A549 (cell line): ENCODE measurements around the gene NBEAL2. TPM values are rescaled to one million over a fixed set of nuclear protein-coding genes. Genes with fewer than 3 reads are reported as not detected.

ENCODE experiments used
- ATAC-seq, 2 experiments: fragments of 200-7000 bp in 1 of 2; fragments of >200 bp in 1 of 2; cut with Nextera tagmentation in 1 of 2; cut with Tn5 transposase in 1 of 2; 3 replicates each; pipeline versions ENCODE4 v1.8.0 to v1.9.1; 2018 to 2020; ENCODE audit warnings: mild to moderate bottlenecking in 1 of 2, moderate library complexity in 1 of 2
- CTCF ChIA-PET: fragments of 300-600 bp; sonication (Branson Sonifier 250); formaldehyde crosslinking; extraction: SDS; loops from one replicate; lab custom pipeline; 2021; ENCODE audit warnings: antibody characterized with exemption, inconsistent platforms; lab: Yijun Ruan, JAX
- POLR2A ChIA-PET: fragments of 350-600 bp; formaldehyde crosslinking; extraction: SDS; loops from one replicate; lab custom pipeline; 2021; ENCODE audit warnings: antibody characterized with exemption, inconsistent platforms; lab: Yijun Ruan, JAX
- DNase-seq, 2 experiments: peaks; one replicate each; pipeline versions ENCODE4 v3.0.0 to v3.0.0-alpha.2; 2011 to 2016; ENCODE audit warnings: low read depth in 1 of 2, low spot score in 1 of 2
- FAIRE-seq: peaks from 2 replicates; lab custom pipeline; 2011; peaks lifted over from hg19 to GRCh38; lab: Jason Lieb, UNC
- H3K27ac ChIP-seq, 2 experiments: fragments of >200 bp; sonication (Bioruptor Twin); formaldehyde crosslinking; 3 replicates each; pipeline ENCODE4 v1.5.1; 2016 to 2017
- H3K4me1 ChIP-seq: fragments of >200 bp; sonication (Bioruptor Twin); formaldehyde crosslinking; 3 replicates; pipeline ENCODE4 v1.6.1; 2016
- H3K4me2 ChIP-seq: fragments of >200 bp; sonication (Bioruptor Twin); formaldehyde crosslinking; 3 replicates; pipeline ENCODE4 v1.6.1; 2016
- H3K4me3 ChIP-seq: fragments of >200 bp; sonication (Bioruptor Twin); formaldehyde crosslinking; 3 replicates; pipeline ENCODE4 v1.5.1; 2016
- H3K9me3 ChIP-seq: fragments of >200 bp; sonication (Bioruptor Twin); formaldehyde crosslinking; 3 replicates; pipeline ENCODE4 v1.6.1; 2016
- BHLHE40 ChIP-seq: IDR thresholded peaks from 2 replicates; pipeline ENCODE4 v1.6.1; 2012; ENCODE audit warnings: low read depth, low read length, inconsistent platforms
- ESRRA ChIP-seq: fragments of 150-350 bp; IDR thresholded peaks from 2 replicates; pipeline ENCODE4 v1.6.1; 2014; ENCODE audit warnings: mild to moderate bottlenecking, low read length, borderline replicate concordance
- FOSB ChIP-seq: fragments of 250-450 bp; sonication (Bioruptor Pico); IDR thresholded peaks from 2 replicates; pipeline ENCODE4 v1.5.0; 2020; ENCODE audit warnings: mild to moderate bottlenecking, moderate library complexity
- FOSL2 ChIP-seq, 2 experiments: fragments of 450-650 bp in 1 of 2; fragments of >200 bp in 1 of 2; sonication (Bioruptor Twin) in 1 of 2; formaldehyde crosslinking; IDR thresholded peaks; 2 replicates each; pipeline versions ENCODE4 v1.5.0 to v1.6.1; 2016 to 2020; ENCODE audit warnings: mild to moderate bottlenecking in 1 of 2, moderate library complexity in 1 of 2
- FOXS1 ChIP-seq: fragments of 250-450 bp; sonication (Bioruptor Pico); IDR thresholded peaks from 2 replicates; pipeline ENCODE4 v1.5.0; 2020; ENCODE audit warnings: mild to moderate bottlenecking, moderate library complexity
- GATA3 ChIP-seq: IDR thresholded peaks from 2 replicates; pipeline ENCODE4 v1.6.1; 2012; ENCODE audit warnings: borderline replicate concordance
- HOXA7 ChIP-seq: fragments of 250-450 bp; sonication (Bioruptor Pico); IDR thresholded peaks from 2 replicates; pipeline ENCODE4 v1.5.0; 2020; ENCODE audit warnings: mild to moderate bottlenecking, moderate library complexity
- JUNB ChIP-seq: fragments of >200 bp; sonication (Bioruptor Twin); formaldehyde crosslinking; IDR thresholded peaks from 2 replicates; pipeline ENCODE4 v1.6.1; 2016
- PHF8 ChIP-seq: fragments of 200-600 bp; sonication (generic); IDR thresholded peaks from 2 replicates; pipeline ENCODE4 v1.6.1; 2016; ENCODE audit warnings: low read depth, mild to moderate bottlenecking, antibody characterized with exemption, moderate library complexity, borderline replicate concordance
- RAD21 ChIP-seq, 2 experiments: fragments of >200 bp in 1 of 2; sonication (Bioruptor Twin) in 1 of 2; formaldehyde crosslinking in 1 of 2; IDR thresholded peaks in 1 of 2; conservative IDR thresholded peaks in 1 of 2; 2 replicates in 1 of 2; 3 replicates in 1 of 2; pipeline ENCODE4 v1.6.1; 2012 to 2018; ENCODE audit warnings: inconsistent platforms in 1 of 2
- RARB ChIP-seq: fragments of 250-450 bp; sonication (Bioruptor Pico); IDR thresholded peaks from 2 replicates; pipeline ENCODE4 v1.8.0; 2021; ENCODE audit warnings: mild to moderate bottlenecking, moderate library complexity
- RCOR1 ChIP-seq: fragments of 150-350 bp; IDR thresholded peaks from 2 replicates; pipeline ENCODE4 v1.6.1; 2014; ENCODE audit warnings: antibody characterized with exemption, low read length, low read depth
- RNF2 ChIP-seq: fragments of 200-600 bp; sonication (generic); IDR thresholded peaks from 2 replicates; pipeline ENCODE4 v1.6.1; 2016; ENCODE audit warnings: low read depth, mild to moderate bottlenecking, antibody characterized with exemption, moderate library complexity, borderline replicate concordance
- SMC3 ChIP-seq: fragments of >200 bp; sonication (Bioruptor Twin); formaldehyde crosslinking; IDR thresholded peaks from 3 replicates; pipeline ENCODE4 v1.6.1; 2018; ENCODE audit warnings: inconsistent platforms
- SREBF2 ChIP-seq: fragments of 450-650 bp; IDR thresholded peaks from 2 replicates; pipeline ENCODE4 v1.6.1; 2014; ENCODE audit warnings: mild to moderate bottlenecking, moderate library complexity
- ZFP36 ChIP-seq: fragments of 450-650 bp; IDR thresholded peaks from 2 replicates; pipeline ENCODE4 v1.6.1; 2014; ENCODE audit warnings: borderline replicate concordance; ENCODE audit not compliant: partially characterized antibody
- ZNF302 ChIP-seq: fragments of 250-450 bp; sonication (Bioruptor Pico); IDR thresholded peaks from 2 replicates; pipeline ENCODE4 v1.9.0; 2021; ENCODE audit warnings: inconsistent platforms, mild to moderate bottlenecking, moderate library complexity
- WGBS: methylation state at CpG from one replicate; pipeline ENCODE4 v1.1.6; 2017; ENCODE audit errors: missing lambda C conversion rate; 5-methylcytosine and 5-hydroxymethylcytosine counted together
- polyA plus RNA-seq, 4 experiments: library from polyadenylated mRNA; depleted of rRNA in 3 of 4; stranded (reverse); fragments of >200 nt; fragmentation: RNase III in 1 of 4; extraction: RNeasy Plus Mini Kit Qiagen cat#74134 plus additional on column Dnase treatment in 1 of 4; gene quantifications; 2 replicates in 3 of 4; 3 replicates in 1 of 4; pipeline ENCODE4 v1.2.3, GENCODE V29; 2011 to 2017
- TF ChIP-seq, protein P1 (sequence below): fragments of 250-450 bp; sonication (Bioruptor Pico); IDR thresholded peaks from 2 replicates; pipeline ENCODE4 v1.5.0; 2021; ENCODE audit warnings: mild to moderate bottlenecking, moderate library complexity, borderline replicate concordance
- TF ChIP-seq, protein P2 (sequence below): fragments of 450-650 bp; IDR thresholded peaks from 2 replicates; pipeline ENCODE4 v1.6.1; 2014; ENCODE audit warnings: antibody characterized with exemption
- TF ChIP-seq, protein P3 (sequence below): fragments of 200-600 bp; sonication (generic); IDR thresholded peaks from 2 replicates; pipeline ENCODE4 v1.6.1; 2016; ENCODE audit warnings: antibody characterized with exemption, mild to moderate bottlenecking, moderate library complexity
- TF ChIP-seq, protein P4 (sequence below): IDR thresholded peaks from 2 replicates; pipeline ENCODE4 v1.6.1; 2012

The NBEAL2 gene
- polyA plus RNA-seq, 2 of the 4 experiments (the other 2 are of a cell fraction) = 9.6 to 47.3 TPM

DNA sequence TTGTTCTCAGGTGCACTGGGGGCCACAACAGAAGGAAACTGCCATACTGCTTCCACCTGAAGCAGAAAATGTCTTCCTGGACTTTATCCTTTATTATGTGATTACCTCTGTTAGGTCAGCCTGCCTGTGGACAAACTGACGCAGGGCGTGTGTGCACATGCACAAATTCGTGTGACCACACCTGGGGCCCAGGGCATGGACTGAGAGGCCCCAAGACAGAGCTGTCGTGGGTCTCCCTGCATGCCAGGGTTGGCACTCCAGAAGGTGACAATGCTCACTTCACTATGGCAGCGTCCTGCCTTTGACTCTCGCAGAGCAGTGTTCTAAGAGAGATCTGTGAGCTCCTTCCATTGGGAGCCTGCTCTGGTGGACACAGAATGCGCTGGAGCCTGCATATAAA is 37.4 kb upstream of the NBEAL2 start:
- H3K9me3 ChIP-seq = no peaks in the 10 kb centered on the region
- ATAC-seq (no peak), FAIRE-seq (no peak), DNase-seq (no peak)
- TF ChIP-seq, protein P1, sequence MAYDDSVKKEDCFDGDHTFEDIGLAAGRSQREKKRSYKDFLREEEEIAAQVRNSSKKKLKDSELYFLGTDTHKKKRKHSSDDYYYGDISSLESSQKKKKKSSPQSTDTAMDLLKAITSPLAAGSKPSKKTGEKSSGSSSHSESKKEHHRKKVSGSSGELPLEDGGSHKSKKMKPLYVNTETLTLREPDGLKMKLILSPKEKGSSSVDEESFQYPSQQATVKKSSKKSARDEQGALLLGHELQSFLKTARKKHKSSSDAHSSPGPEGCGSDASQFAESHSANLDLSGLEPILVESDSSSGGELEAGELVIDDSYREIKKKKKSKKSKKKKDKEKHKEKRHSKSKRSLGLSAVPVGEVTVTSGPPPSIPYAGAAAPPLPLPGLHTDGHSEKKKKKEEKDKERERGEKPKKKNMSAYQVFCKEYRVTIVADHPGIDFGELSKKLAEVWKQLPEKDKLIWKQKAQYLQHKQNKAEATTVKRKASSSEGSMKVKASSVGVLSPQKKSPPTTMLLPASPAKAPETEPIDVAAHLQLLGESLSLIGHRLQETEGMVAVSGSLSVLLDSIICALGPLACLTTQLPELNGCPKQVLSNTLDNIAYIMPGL (CRISPR knock-in tag) = no peak
- TF ChIP-seq HOXA7 (CRISPR knock-in tag) (no peak), SMC3 (no peak), SREBF2 (no peak)
- ChIA-PET CTCF (interaction anchor here (5.4 kb wide), 1 partner anchor 19 kb away, joined by 32 read pairs; no protein-coding TSS in a partner anchor), POLR2A (no interaction called here)
- peaks cover 74% of the 10 kb centered on the region for H3K4me1 ChIP-seq
- no peak overlapping the region for H3K4me3 ChIP-seq
- H3K27ac ChIP-seq = peak overlapping the region; percentile 90 to 97
- 95% methylated on average over 7 of the region's 7 CpGs for WGBS
- H3K4me2 ChIP-seq = peak overlapping the region; percentile 87

DNA sequence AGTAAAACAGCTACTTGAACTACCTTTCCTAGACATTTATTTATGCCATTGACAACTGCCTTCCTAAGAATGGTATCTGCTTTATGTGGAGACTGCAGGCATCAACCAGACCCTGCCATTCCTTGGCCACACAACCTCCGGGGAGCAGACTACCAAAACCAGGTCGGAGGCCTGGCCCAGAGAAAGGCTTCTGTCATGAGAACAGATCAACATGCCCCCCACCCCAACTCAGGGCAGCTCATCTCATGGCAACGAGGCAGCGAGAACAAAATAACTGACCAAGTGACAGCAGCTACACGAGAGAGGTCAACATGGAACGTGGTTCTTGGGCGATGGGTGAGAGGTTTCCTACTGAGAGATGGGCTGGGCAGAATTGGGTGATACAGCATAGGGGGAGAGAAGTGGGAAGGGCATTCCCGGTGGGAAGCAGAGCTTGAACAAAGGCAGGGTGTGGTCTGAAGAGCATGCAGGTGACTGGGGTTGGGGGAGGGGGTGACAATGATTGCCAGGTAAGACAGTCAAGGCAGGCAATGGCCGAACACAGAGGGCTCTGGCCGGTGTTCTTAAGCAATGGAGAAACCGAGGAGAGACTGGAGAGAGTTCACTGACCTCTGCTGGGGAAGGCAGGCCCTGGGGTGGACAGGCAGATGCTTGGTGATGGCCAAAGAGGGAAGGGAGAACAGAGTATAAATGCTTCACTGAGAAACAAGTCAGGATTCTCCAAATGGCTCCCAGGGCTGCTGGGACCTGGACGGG is 36.8 kb upstream of the NBEAL2 start:
- ATAC-seq = 0 out of 6 replicates have a peak, but pooled peaks of 1 of the 2 experiments have one; percentile 3
- 80% methylated on average over 12 of the region's 12 CpGs for WGBS
- H3K4me3 ChIP-seq = peak overlapping the region; percentile 31
- no peak for DNase-seq
- FAIRE-seq = no peak
- ChIA-PET POLR2A (interaction anchor here (2.0 kb wide), 1 partner anchor 37 kb away, joined by 5 read pairs; the partner anchor contains the start of gene NBEAL2), CTCF (interaction anchor here (1.1 to 5.4 kb wide), 2 partner anchors 9 to 19 kb away, joined by 4 to 32 read pairs; no protein-coding TSS in a partner anchor)
- H3K27ac ChIP-seq = peak overlapping the region; percentile 90 to 97
- H3K9me3 ChIP-seq = no peaks in the 10 kb centered on the region
- peaks cover 76% of the 10 kb centered on the region for H3K4me1 ChIP-seq
- peak overlapping the region; percentile 87 for H3K4me2 ChIP-seq
- TF ChIP-seq BHLHE40 = no peak
- TF ChIP-seq, protein P2, sequence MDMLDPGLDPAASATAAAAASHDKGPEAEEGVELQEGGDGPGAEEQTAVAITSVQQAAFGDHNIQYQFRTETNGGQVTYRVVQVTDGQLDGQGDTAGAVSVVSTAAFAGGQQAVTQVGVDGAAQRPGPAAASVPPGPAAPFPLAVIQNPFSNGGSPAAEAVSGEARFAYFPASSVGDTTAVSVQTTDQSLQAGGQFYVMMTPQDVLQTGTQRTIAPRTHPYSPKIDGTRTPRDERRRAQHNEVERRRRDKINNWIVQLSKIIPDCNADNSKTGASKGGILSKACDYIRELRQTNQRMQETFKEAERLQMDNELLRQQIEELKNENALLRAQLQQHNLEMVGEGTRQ = no peak
- TF ChIP-seq PHF8 = no peak
- no peak for TF ChIP-seq FOSB (CRISPR knock-in tag)
- TF ChIP-seq RCOR1 = no peak
- no peak for TF ChIP-seq ZNF302 (CRISPR knock-in tag)

DNA sequence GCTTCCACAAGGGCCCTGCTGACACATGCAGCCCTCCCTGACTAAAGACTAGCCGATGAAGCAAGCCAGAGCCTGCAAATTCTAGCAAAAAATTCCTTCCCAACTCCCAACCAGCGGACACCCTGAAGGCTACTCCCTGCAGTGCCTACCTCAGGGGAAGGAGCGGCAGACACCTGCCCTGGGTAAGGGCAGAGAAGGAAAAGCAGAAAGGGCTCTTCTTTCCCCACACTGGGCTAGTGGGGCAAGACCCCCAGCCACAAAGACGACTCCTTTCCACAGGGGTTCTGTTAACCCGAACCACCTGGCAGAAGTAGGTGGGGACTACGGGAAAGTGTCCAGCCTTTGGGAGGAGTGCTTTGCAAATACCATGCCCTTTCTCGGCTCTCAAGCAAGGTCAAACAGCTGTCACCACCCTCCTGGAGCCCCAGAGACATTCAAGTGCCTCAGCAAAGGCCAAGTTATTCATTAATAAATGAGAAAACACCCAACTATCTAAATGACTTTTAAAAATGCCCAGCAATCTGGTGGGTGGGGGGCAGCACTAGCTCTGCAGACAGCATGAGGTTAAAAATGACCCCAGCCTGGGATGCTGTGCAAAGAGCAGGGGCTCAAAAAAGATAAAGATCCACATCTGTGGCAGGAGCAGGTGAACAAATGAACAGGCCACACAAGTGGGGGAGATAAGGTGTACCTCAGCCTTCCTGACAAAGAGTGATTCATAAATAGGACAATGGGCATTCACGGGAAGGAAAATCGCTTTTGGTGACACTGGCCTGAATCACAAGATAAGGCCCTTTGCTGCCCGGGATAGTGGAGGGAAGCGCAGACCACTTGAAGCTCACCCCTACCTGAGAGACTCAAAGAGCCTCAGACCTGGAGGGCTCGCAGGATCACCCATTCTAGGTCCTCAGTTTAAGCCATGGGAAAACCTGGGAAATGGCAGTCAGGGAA is 36.0 kb upstream of the NBEAL2 start:
- CTCF ChIA-PET = interaction anchor here (0.6 to 5.4 kb wide), 4 partner anchors 10 to 183 kb away, joined by 3 to 32 read pairs (median 4); no protein-coding TSS in a partner anchor
- ATAC-seq (peak; percentile 14 to 34; a peak in 4 of 6 replicates), DNase-seq (peak; percentile 51 to 75), FAIRE-seq (no peak)
- Histone ChIP-seq H3K4me2 (peak overlapping the region; percentile 87), H3K27ac (peak overlapping the region; percentile 90 to 97), H3K4me1 (peaks cover 85% of the 10 kb centered on the region), H3K9me3 (no peaks in the 10 kb centered on the region), H3K4me3 (peak overlapping the region; percentile 31)
- 7% methylated on average over 10 of the region's 12 CpGs for WGBS
- POLR2A ChIA-PET = interaction anchor here (2.0 kb wide), 1 partner anchor 36 kb away, joined by 5 read pairs; the partner anchor contains the start of gene NBEAL2
- TF ChIP-seq FOSL2 (IDR thresholded peaks at IDR 0.05) (no peak), FOSL2 (CRISPR knock-in tag; IDR thresholded peaks at IDR 0.05) (peak; percentile 57; the same call in 1 of the 2 replicates), ESRRA (peak; percentile 53; the same call in 1 of the 2 replicates), FOXS1 (CRISPR knock-in tag) (no peak), GATA3 (peak; percentile 76; the same call in 1 of the 2 replicates), JUNB (peak; percentile 34; the same call in 1 of the 2 replicates), ZFP36 (no peak), RARB (CRISPR knock-in tag) (no peak), RAD21 (conservative IDR thresholded peaks at IDR 0.05 in 1 of 2, IDR thresholded peaks at IDR 0.05 in 1 of 2) (peak in 1 of 2 experiments; percentile 31; a peak in 1 of 5 replicates), ZNF302 (CRISPR knock-in tag) (no peak), RNF2 (no peak)
- TF ChIP-seq, protein P3, sequence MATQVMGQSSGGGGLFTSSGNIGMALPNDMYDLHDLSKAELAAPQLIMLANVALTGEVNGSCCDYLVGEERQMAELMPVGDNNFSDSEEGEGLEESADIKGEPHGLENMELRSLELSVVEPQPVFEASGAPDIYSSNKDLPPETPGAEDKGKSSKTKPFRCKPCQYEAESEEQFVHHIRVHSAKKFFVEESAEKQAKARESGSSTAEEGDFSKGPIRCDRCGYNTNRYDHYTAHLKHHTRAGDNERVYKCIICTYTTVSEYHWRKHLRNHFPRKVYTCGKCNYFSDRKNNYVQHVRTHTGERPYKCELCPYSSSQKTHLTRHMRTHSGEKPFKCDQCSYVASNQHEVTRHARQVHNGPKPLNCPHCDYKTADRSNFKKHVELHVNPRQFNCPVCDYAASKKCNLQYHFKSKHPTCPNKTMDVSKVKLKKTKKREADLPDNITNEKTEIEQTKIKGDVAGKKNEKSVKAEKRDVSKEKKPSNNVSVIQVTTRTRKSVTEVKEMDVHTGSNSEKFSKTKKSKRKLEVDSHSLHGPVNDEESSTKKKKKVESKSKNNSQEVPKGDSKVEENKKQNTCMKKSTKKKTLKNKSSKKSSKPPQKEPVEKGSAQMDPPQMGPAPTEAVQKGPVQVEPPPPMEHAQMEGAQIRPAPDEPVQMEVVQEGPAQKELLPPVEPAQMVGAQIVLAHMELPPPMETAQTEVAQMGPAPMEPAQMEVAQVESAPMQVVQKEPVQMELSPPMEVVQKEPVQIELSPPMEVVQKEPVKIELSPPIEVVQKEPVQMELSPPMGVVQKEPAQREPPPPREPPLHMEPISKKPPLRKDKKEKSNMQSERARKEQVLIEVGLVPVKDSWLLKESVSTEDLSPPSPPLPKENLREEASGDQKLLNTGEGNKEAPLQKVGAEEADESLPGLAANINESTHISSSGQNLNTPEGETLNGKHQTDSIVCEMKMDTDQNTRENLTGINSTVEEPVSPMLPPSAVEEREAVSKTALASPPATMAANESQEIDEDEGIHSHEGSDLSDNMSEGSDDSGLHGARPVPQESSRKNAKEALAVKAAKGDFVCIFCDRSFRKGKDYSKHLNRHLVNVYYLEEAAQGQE = no peak
- TF ChIP-seq, protein P4, sequence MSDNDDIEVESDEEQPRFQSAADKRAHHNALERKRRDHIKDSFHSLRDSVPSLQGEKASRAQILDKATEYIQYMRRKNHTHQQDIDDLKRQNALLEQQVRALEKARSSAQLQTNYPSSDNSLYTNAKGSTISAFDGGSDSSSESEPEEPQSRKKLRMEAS = peak; percentile 15; the same call in 1 of the 2 replicates
